Vagina (tissue), 2 donors: Measurements from ENCODE around the gene KLRF1. TPM values are rescaled to one million over a fixed set of nuclear protein-coding genes. Genes with fewer than 3 reads are reported as not detected.
A peak's percentile ranks its signal among the peaks of the same experiment; 100 is the strongest.

Experiments
- DNase-seq, 2 donors: peaks; one replicate each; pipeline ENCODE4 v3.0.0-alpha.2; 2017; ENCODE audit errors: extremely low spot score in 2 of 2
- H3K27ac ChIP-seq: fragments of 200-600 bp; sonication (generic); one replicate; pipeline ENCODE4 v1.5.1; 2019
- H3K27me3 ChIP-seq: fragments of 200-600 bp; sonication (generic); one replicate; pipeline ENCODE4 v1.5.1; 2019
- H3K36me3 ChIP-seq, 2 donors: fragments of 200-600 bp; sonication (generic); one replicate each; pipeline ENCODE4 v1.5.1; 2017 to 2019
- H3K4me1 ChIP-seq: fragments of 200-600 bp; sonication (generic); one replicate; pipeline ENCODE4 v1.5.1; 2019
- H3K4me3 ChIP-seq, 2 donors: fragments of 200-600 bp; sonication (generic); 1 replicate in 1 of 2; 2 replicates in 1 of 2; pipeline ENCODE4 v1.5.1; 2016 to 2019
- H3K9me3 ChIP-seq: fragments of 200-600 bp; sonication (generic); one replicate; pipeline ENCODE4 v1.5.1; 2019
- POLR2A ChIP-seq, 2 donors: fragments of 450-650 bp; IDR thresholded peaks; one replicate each; pipeline ENCODE4 v1.6.1; 2017; ENCODE audit warnings: antibody characterized with exemption in 2 of 2, mild to moderate bottlenecking in 2 of 2, moderate library complexity in 2 of 2
- POLR2AphosphoS5 ChIP-seq, 2 donors: sonication (generic); formaldehyde crosslinking; IDR thresholded peaks; one replicate each; pipeline ENCODE4 v1.9.0; 2017; ENCODE audit warnings: antibody characterized with exemption in 2 of 2, mild to moderate bottlenecking in 2 of 2, low read depth in 1 of 2; ENCODE audit not compliant: insufficient read depth in 1 of 2
- intact Hi-C: fragments of 100-400 bp; cut with DNase I; formaldehyde crosslinking; loops from one replicate; pipeline ENCODE4 v1.15.1; 2023
- total RNA-seq: library from RNA; depleted of rRNA; stranded (reverse); fragments of >200 nt; gene quantifications from one replicate; pipeline ENCODE4 v1.2.3, GENCODE V29; 2016
- TF ChIP-seq, protein P1 (sequence below), 3 experiments: fragments of 450-650 bp in 2 of 3; fragments of 200-600 bp in 1 of 3; sonication (generic) in 1 of 3; IDR thresholded peaks; one replicate each; pipeline ENCODE4 v1.5.1; 2017 to 2019; ENCODE audit warnings: antibody characterized with exemption in 3 of 3, mild to moderate bottlenecking in 2 of 3, moderate library complexity in 2 of 3

Gene KLRF1
- total RNA-seq, 1 donor from 2014 or later, result not detected

DNA sequence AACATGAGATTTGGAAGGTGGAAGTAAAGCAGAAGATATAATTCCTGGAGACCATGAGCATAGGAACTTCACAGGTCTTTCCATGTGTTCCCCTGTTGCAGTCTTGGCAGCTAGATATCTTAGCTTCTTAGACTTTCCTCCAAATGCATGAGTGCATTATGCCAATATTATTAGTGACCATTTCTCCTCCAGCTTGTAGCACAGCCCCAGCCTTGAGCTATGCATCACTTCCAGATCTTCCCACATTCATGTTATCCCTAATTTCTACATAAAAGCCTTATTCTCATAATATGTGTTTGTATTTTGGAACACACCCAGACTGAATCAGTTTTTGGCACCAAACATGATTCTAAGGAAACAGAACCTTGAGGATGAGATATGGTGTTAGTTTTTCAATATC is 30.9 kb downstream of the KLRF1 start:
- Histone ChIP-seq H3K36me3 (peaks cover 0 to 23% of the 10 kb centered on the region in 2 donors), H3K27ac (no peak overlapping the region), H3K4me3 (no peak overlapping the region), H3K27me3 (no peaks in the 10 kb centered on the region), H3K4me1 (peaks cover 9% of the 10 kb centered on the region), H3K9me3 (no peaks in the 10 kb centered on the region)
- DNase-seq, result no peak
- intact Hi-C loops, result no loop called here
- TF ChIP-seq, protein P1, sequence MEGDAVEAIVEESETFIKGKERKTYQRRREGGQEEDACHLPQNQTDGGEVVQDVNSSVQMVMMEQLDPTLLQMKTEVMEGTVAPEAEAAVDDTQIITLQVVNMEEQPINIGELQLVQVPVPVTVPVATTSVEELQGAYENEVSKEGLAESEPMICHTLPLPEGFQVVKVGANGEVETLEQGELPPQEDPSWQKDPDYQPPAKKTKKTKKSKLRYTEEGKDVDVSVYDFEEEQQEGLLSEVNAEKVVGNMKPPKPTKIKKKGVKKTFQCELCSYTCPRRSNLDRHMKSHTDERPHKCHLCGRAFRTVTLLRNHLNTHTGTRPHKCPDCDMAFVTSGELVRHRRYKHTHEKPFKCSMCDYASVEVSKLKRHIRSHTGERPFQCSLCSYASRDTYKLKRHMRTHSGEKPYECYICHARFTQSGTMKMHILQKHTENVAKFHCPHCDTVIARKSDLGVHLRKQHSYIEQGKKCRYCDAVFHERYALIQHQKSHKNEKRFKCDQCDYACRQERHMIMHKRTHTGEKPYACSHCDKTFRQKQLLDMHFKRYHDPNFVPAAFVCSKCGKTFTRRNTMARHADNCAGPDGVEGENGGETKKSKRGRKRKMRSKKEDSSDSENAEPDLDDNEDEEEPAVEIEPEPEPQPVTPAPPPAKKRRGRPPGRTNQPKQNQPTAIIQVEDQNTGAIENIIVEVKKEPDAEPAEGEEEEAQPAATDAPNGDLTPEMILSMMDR (IDR thresholded peaks at IDR 0.05), result no peak
- TF ChIP-seq POLR2A (IDR thresholded peaks at IDR 0.05), result no peak
- TF ChIP-seq POLR2AphosphoS5 (IDR thresholded peaks at IDR 0.05; ENCODE audit: insufficient read depth in 1 of 2, low read depth in 1 of 2), result no peak

DNA sequence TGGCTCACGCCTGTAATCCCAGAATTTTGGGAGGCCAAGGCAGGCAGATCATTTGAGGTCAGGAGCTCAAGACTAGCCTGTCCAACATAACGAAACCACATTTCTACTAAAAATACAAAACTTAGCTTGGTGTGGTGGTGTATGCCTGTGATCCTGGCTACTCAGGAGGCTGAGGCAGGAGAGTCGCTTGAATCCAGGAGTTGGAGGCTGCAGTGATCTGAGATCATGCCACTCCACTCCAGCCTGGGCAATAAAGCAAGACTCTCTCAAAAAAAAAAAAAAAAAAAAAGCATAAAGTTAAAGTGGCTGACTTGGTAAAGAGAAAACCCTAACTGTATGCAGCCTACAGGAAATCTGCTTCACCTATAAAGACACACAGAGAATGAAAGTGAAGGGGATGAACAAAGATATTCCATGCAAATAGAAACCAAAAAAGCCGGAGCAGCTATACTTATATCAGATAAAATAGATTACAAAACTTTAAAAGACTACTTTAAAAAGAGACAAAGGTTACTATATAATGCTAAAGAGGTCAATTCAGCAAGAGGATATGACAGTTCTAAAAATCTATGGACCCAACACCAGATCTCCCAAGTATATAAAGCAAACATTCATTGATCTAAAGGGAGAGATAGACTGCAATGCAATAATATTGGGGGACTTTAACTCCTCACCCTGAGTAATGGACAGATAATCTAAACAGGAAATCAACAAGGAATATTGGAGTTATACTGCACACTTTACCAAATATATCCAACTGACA is 37.8 kb downstream of the KLRF1 start:
- no peaks in the 10 kb centered on the region for H3K9me3 ChIP-seq
- H3K4me3 ChIP-seq, result peak overlapping the region in 1 of 2 donors; percentile 50
- TF ChIP-seq, protein P1 (IDR thresholded peaks at IDR 0.05), result no peak
- no peak for TF ChIP-seq POLR2A (IDR thresholded peaks at IDR 0.05)
- TF ChIP-seq POLR2AphosphoS5 (IDR thresholded peaks at IDR 0.05; ENCODE audit: insufficient read depth in 1 of 2, low read depth in 1 of 2), result no peak
- no peak for DNase-seq
- no peaks in the 10 kb centered on the region for H3K27me3 ChIP-seq
- intact Hi-C loops, result loop anchor here (10.0 kb wide), 1 partner anchor 890 kb away; no protein-coding TSS in a partner anchor
- H3K4me1 ChIP-seq, result peaks cover 2% of the 10 kb centered on the region
- H3K27ac ChIP-seq, result peak overlapping the region; percentile 94
- H3K36me3 ChIP-seq, result peaks cover 0 to 4% of the 10 kb centered on the region in 2 donors

DNA sequence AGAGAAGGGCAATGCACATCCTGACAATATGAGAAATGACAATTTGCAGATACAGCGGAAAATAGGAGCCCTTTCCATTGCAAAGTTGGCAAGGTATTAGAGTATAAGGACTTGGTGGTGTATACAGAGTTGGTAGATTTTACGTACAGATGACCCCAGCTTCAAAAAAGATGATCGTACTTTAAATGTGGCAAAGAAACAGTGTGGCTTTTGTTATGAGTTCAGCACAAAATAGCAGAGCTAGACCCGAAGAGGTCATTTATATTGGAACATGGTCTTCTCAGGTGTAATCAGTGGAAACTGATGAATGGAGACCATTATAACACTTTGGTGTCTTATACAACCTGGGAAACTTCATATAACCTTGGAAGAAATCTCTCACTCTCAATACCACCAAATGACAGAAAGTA is 39.6 kb downstream of the KLRF1 start:
- DNase-seq, result no peak
- intact Hi-C loops, result loop anchor here (10.0 kb wide), 1 partner anchor 888 kb away; no protein-coding TSS in a partner anchor
- peak overlapping the region; percentile 94 for H3K27ac ChIP-seq

DNA sequence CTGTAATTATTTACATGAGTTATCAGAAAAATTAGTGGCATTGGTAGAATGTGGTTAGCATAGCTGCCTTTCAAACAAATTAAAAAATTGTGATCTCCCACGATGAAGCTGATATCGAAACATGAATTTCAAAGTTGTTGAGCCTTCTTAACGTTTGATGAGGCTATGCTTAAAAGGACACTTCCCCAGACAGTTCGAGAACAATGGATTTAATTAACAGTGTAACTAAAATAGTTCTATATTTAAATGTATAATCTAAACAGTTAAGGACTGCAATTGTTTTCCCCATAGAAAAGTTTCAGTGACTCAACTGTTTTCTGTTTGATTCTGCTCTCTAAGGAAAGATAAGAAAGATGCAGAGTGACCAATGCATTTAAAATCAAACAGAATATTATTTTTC is 40.2 kb downstream of the KLRF1 start:
- no peak for DNase-seq
- intact Hi-C loops, result loop anchor here (10.0 kb wide), 1 partner anchor 887 kb away; no protein-coding TSS in a partner anchor
- H3K27ac ChIP-seq, result peak overlapping the region; percentile 94
- peak overlapping the region; percentile 15 to 50 for H3K4me3 ChIP-seq
- no peaks in the 10 kb centered on the region for H3K9me3 ChIP-seq
- TF ChIP-seq POLR2AphosphoS5 (IDR thresholded peaks at IDR 0.05; ENCODE audit: insufficient read depth in 1 of 2, low read depth in 1 of 2) (no peak), POLR2A (IDR thresholded peaks at IDR 0.05) (no peak)
- TF ChIP-seq, protein P1 (IDR thresholded peaks at IDR 0.05), result no peak
- peaks cover 0 to 4% of the 10 kb centered on the region in 2 donors for H3K36me3 ChIP-seq
- H3K27me3 ChIP-seq, result no peaks in the 10 kb centered on the region
- H3K4me1 ChIP-seq, result peaks cover 26% of the 10 kb centered on the region

More for the DNA sequence above, 39.6 kb downstream of the KLRF1 start:
- Histone ChIP-seq H3K27me3 (no peaks in the 10 kb centered on the region), H3K4me1 (peaks cover 19% of the 10 kb centered on the region), H3K4me3 (peak overlapping the region; percentile 15 to 50), H3K36me3 (peaks cover 0 to 4% of the 10 kb centered on the region in 2 donors), H3K9me3 (no peaks in the 10 kb centered on the region)
- TF ChIP-seq POLR2A (IDR thresholded peaks at IDR 0.05) (no peak), POLR2AphosphoS5 (IDR thresholded peaks at IDR 0.05; ENCODE audit: insufficient read depth in 1 of 2, low read depth in 1 of 2) (no peak)
- TF ChIP-seq, protein P1 (IDR thresholded peaks at IDR 0.05), result no peak
